Activated T-helper 1 cell treated with anti-CD3 and anti-CD28 coated beads, Interleukin-2, amount 50 U/mL, for 16 hours (primary cell): ENCODE results near the gene KLHL6.

Source experiments
- DNase-seq, 2 donors: peaks; one replicate each; pipeline ENCODE4 v3.0.0-alpha.2; 2020; ENCODE audit warnings: low read depth in 1 of 2, low spot score in 1 of 2

Gene KLHL6

GRCh38 chr3:183506674-183507320 is 48.7 kb downstream of the KLHL6 start:
- DNase-seq, result no peak

- no peak for DNase-seq
These were observed 50.9 kb downstream of the KLHL6 start for GRCh38 chr3:183504597-183504996.

GRCh38 chr3:183503746-183504145 is 51.8 kb downstream of the KLHL6 start:
- DNase-seq, result no peak

GRCh38 chr3:183502237-183503181 is 53.0 kb downstream of the KLHL6 start:
- DNase-seq, result no peak

- no peak for DNase-seq
These were observed 54.4 kb downstream of the KLHL6 start for GRCh38 chr3:183500981-183501704.

- no peak for DNase-seq
These were observed 55.2 kb downstream of the KLHL6 start for GRCh38 chr3:183500319-183500718.

- DNase-seq, result no peak
These were observed 56.9 kb downstream of the KLHL6 start for GRCh38 chr3:183498634-183499033.

GRCh38 chr3:183497313-183497712 is 58.2 kb downstream of the KLHL6 start:
- no peak for DNase-seq

- no peak for DNase-seq
These were observed 59.2 kb downstream of the KLHL6 start for GRCh38 chr3:183496311-183496710.

- DNase-seq, result no peak
These were observed 61.2 kb downstream of the KLHL6 start for GRCh38 chr3:183494341-183494740.

GRCh38 chr3:183493296-183494045 is 62.0 kb downstream of the KLHL6 start:
- DNase-seq, result no peak

- DNase-seq, result no peak
These were observed 62.7 kb downstream of the KLHL6 start for GRCh38 chr3:183492849-183493179.

GRCh38 chr3:183491923-183492848 is 63.3 kb downstream of the KLHL6 start:
- DNase-seq, result no peak

- DNase-seq, result no peak
These were observed 64.2 kb downstream of the KLHL6 start for GRCh38 chr3:183491109-183491922.

- DNase-seq, result no peak
These were observed 64.9 kb downstream of the KLHL6 start for GRCh38 chr3:183490653-183491052.

- DNase-seq, result no peak
These were observed 65.3 kb downstream of the KLHL6 start for GRCh38 chr3:183490211-183490601.

GRCh38 chr3:183489455-183490210 is 65.9 kb downstream of the KLHL6 start:
- DNase-seq, result no peak

GRCh38 chr3:183488343-183488742 is 67.2 kb downstream of the KLHL6 start:
- no peak for DNase-seq

GRCh38 chr3:183487896-183488295 is 67.6 kb downstream of the KLHL6 start:
- no peak for DNase-seq
